Mammary epithelial cell (primary cell): ENCODE data around the gene CEACAM1.

Source experiments
- CTCF ChIP-seq, 2 donors: IDR thresholded peaks in 1 of 2; conservative IDR thresholded peaks in 1 of 2; 2 replicates each; pipeline ENCODE4 v1.5.1; 2011 to 2012; ENCODE audit warnings: inconsistent platforms in 2 of 2, low read length in 2 of 2, mild to moderate bottlenecking in 2 of 2, control low read depth in 1 of 2, low read depth in 1 of 2; ENCODE audit not compliant: insufficient read depth in 1 of 2; ENCODE audit errors: extremely low read depth in 1 of 2
- EZH2 ChIP-seq: IDR thresholded peaks from 2 replicates; pipeline ENCODE4 v1.6.1; 2012; ENCODE audit warnings: low read length, inconsistent platforms, borderline replicate concordance

GRCh38 chr19:42495663-42496062 is 32.6 kb downstream of the CEACAM1 start:
- TF ChIP-seq CTCF (conservative IDR thresholded peaks at IDR 0.05 in 1 of 2, IDR thresholded peaks at IDR 0.05 in 1 of 2; ENCODE audit: extremely low read depth in 1 of 2, insufficient read depth in 1 of 2, low read depth in 1 of 2, low read length in 2 of 2) = no peak
- TF ChIP-seq EZH2 = no peak
